AG04450 (cell line): ENCODE results near the gene EDN3. TPM values are rescaled to one million over a fixed set of nuclear protein-coding genes. Genes with fewer than 3 reads are reported as not detected.
"Not testable (repeated sequence)": the region's sequence is repeated elsewhere in the genome, so short reads cannot be mapped to it uniquely, and the experiment has no call there.

Experiments
- CTCF ChIA-PET: fragments of 300-600, 350-600 bp; formaldehyde crosslinking; extraction: SDS; loops from one replicate; lab custom pipeline; 2022; ENCODE audit warnings: antibody characterized with exemption, inconsistent platforms; lab: Charles Lee
- POLR2A ChIA-PET: fragments of 350-600 bp; formaldehyde crosslinking; extraction: SDS; loops from one replicate; lab custom pipeline; 2021; ENCODE audit warnings: antibody characterized with exemption, inconsistent platforms; lab: Yijun Ruan, JAX
- DNase-seq: peaks from one replicate; pipeline ENCODE4 v3.0.0-alpha.2; 2011; ENCODE audit warnings: low read depth, low spot score
- H3K27ac ChIP-seq: one replicate; pipeline ENCODE4 v1.5.1; 2012; ENCODE audit warnings: low read depth, low read length, control low read depth
- H3K27me3 ChIP-seq: one replicate; pipeline ENCODE4 v1.6.0; 2012; ENCODE audit warnings: low read length; ENCODE audit not compliant: control insufficient read depth, insufficient read depth
- H3K4me3 ChIP-seq: 2 replicates; pipeline ENCODE4 v1.5.1; 2011; ENCODE audit warnings: mild to moderate bottlenecking, low read depth, low read length, control low read depth
- H3K9me3 ChIP-seq: 2 replicates; pipeline ENCODE4 v1.5.1; 2012; ENCODE audit warnings: low read length; ENCODE audit not compliant: control insufficient read depth, insufficient read depth
- polyA plus RNA-seq: library from polyadenylated mRNA; depleted of rRNA; stranded (reverse); fragments of >200 nt; gene quantifications from 2 replicates; pipeline ENCODE4 v1.2.3, GENCODE V29; 2011
- TF ChIP-seq, protein P1 (sequence below): IDR thresholded peaks from 2 replicates; pipeline ENCODE4 v1.5.1; 2011; ENCODE audit warnings: low read depth, low read length, control low read depth, inconsistent platforms

EDN3 gene
- polyA plus RNA-seq, 1 experiment: not detected

GRCh38 chr20:59356662-59357165 is 56.3 kb downstream of the EDN3 start:
- no peak for DNase-seq
- H3K9me3 ChIP-seq: peaks cover 13% of the 10 kb centered on the region
- H3K27me3 ChIP-seq: no peaks in the 10 kb centered on the region
- TF ChIP-seq, protein P1, sequence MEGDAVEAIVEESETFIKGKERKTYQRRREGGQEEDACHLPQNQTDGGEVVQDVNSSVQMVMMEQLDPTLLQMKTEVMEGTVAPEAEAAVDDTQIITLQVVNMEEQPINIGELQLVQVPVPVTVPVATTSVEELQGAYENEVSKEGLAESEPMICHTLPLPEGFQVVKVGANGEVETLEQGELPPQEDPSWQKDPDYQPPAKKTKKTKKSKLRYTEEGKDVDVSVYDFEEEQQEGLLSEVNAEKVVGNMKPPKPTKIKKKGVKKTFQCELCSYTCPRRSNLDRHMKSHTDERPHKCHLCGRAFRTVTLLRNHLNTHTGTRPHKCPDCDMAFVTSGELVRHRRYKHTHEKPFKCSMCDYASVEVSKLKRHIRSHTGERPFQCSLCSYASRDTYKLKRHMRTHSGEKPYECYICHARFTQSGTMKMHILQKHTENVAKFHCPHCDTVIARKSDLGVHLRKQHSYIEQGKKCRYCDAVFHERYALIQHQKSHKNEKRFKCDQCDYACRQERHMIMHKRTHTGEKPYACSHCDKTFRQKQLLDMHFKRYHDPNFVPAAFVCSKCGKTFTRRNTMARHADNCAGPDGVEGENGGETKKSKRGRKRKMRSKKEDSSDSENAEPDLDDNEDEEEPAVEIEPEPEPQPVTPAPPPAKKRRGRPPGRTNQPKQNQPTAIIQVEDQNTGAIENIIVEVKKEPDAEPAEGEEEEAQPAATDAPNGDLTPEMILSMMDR: no peak
- POLR2A ChIA-PET: no interaction called here
- no peak overlapping the region for H3K27ac ChIP-seq
- no peak overlapping the region for H3K4me3 ChIP-seq
- CTCF ChIA-PET: interaction anchor here (0.6 kb wide), 1 partner anchor 269 kb away, joined by 3 read pairs; no protein-coding TSS in a partner anchor

- H3K27me3 ChIP-seq, H3K9me3 ChIP-seq, POLR2A ChIA-PET, DNase-seq, H3K27ac ChIP-seq, H3K4me3 ChIP-seq, CTCF ChIA-PET: not testable (repeated sequence)
Measured at GRCh38 chr20:59358793-59359192, 58.4 kb downstream of the EDN3 start.

DNA sequence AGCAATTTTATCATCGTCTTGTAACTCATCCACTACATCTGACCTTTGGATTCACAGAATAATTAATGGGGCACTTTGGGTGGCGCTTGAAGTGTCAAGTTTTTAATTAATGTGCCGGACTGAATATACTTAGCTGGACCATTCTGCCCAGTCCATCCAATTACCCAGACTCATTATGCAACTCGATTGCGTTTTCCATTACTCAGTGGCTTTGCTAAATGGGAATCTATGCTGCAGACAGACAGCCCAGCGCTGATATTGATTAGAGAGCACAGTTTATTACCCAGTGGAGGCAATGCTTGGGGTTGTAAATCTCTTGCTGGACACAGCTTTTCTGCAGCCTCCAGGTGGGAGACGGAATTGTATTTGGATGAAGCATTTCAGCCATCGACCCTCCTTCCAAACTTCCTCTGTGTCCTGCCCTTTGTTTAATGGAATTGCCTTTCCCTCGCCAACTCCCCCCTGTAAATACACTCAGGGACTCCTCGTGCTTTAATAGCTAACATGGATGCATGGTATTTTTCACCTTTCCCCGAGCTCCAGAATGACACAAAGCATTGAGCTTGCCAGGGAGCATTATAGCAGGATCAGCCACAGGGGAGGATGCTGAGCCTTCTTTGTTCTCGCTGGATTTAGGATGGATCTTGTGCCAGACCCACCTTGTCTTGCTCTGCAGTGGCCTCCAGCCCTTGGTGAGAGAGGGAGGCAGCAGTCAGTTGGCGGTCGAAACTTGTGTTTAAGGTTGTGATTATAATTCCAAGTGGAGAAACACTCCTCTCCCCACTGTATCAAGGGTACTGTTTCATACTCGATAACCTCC is 59.7 kb downstream of the EDN3 start:
- POLR2A ChIA-PET: no interaction called here
- TF ChIP-seq, protein P1: no peak
- CTCF ChIA-PET: no interaction called here
- Histone ChIP-seq H3K4me3 (no peak overlapping the region), H3K9me3 (peaks cover 4% of the 10 kb centered on the region; the same call in 1 of the 2 replicates), H3K27me3 (no peaks in the 10 kb centered on the region), H3K27ac (no peak overlapping the region)
- no peak for DNase-seq

DNA sequence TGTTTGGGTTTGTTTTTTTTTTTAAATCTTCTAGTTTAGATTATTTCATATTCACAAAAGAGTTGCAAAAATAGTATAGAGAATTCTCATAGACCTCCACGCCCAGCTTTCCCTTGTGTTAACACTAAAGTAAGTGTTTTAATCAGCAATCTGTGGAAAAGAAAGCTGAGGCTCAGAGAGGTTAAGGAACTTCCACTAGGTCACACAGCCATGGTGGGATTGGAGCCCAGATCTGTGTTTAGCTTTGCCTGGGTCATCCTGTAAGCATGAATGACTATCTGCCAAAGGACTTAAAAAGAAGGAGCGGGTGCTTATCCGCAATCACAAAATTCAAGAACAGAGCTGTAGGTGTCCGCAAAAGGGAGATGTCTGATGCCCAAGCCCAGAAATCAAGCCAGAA is 60.5 kb downstream of the EDN3 start:
- Histone ChIP-seq H3K27ac (no peak overlapping the region), H3K27me3 (no peaks in the 10 kb centered on the region), H3K4me3 (no peak overlapping the region), H3K9me3 (peaks cover 3% of the 10 kb centered on the region)
- ChIA-PET POLR2A (no interaction called here), CTCF (no interaction called here)
- no peak for DNase-seq
- TF ChIP-seq, protein P1: no peak

DNA sequence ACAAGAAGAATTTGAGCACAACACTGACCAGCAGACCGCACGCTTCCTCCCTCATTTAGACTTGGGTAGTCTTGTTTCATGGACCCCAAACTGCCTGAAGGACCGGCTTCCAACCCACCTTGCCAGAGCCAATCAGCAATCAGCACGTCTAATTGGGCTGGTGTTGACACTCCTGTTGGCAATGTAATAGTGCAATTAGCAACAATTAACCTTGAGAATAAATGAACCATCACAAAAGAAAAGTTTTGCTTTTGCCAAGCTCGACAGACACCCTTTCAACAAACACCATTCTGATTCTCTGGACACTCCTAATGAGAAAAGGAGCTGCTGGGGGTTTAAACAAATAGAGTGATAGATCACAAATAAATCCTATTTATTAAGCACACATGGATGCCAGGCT is 61.0 kb downstream of the EDN3 start:
- no peak for DNase-seq
- H3K4me3 ChIP-seq: no peak overlapping the region
- ChIA-PET POLR2A (no interaction called here), CTCF (no interaction called here)
- H3K27ac ChIP-seq: no peak overlapping the region
- H3K27me3 ChIP-seq: no peaks in the 10 kb centered on the region
- H3K9me3 ChIP-seq: no peaks in the 10 kb centered on the region; the same call in 1 of the 2 replicates
- TF ChIP-seq, protein P1: no peak
